ENCODE data around the gene USP17L13. TPM values are rescaled to one million over a fixed set of nuclear protein-coding genes. Genes with fewer than 3 reads are reported as not detected.
"Not testable (repeated sequence)": the region's sequence is repeated elsewhere in the genome, so short reads cannot be mapped to it uniquely, and the experiment has no call there.

USP17L13 gene
- total RNA-seq, 4 donors from 2014 or later, result not detected

DNA sequence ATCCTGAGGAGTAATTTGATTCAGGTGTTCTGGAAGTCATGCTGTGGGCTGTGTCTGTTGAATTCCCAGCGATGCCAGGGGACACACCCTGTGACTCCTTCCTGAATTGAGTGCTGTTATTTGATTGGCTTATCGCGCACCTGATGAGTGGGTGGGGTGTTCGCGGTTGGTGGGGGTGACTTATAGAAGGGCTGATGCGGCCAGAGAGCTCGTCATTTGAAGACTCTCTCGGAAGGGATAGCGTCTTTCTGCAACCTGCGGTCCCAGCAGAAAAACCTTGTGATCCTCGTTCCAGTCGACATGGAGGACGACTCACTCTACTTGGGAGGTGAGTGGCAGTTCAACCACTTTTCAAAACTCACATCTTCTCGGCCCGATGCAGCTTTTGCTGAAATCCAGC is 42.6 kb downstream of the USP17L13 start, which contains the start of gene USP17L22:
Gene USP17L22, plus strand, starts transcription at position 301 of the 400 bp plus-strand sequence. Its CDS starts 0 bp downstream, at position 301.
- H3K36me3 ChIP-seq; H3K27me3 ChIP-seq; H3K4me1 ChIP-seq; H3K27ac ChIP-seq; DNase-seq (ENCODE audit: low spot score in 2 of 2); H3K9me3 ChIP-seq; H3K4me3 ChIP-seq: not testable (repeated sequence)
- WGBS, 2 donors, result no CpG with 5 or more reads among the region's 15 CpGs

DNA sequence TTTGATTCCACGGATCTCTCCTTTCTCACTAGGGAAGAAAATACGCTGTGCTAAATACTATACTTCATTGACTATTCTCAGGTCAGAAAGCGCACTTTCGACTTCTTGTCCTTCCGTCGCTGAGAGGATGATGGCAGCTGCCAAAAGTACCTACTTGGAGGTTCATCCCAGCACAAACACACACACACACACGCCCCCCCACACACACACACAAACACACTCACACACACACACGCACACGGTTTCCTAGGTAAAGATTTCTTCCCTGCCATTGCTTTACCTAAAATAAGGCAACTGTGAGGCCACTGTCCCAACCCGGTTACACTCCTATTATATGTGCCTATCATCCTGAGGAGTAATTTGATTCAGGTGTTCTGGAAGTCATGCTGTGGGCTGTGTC is 47.0 kb downstream of the USP17L13 start:
- not testable (repeated sequence) for H3K9me3 ChIP-seq, H3K27ac ChIP-seq, H3K27me3 ChIP-seq, H3K4me1 ChIP-seq, H3K36me3 ChIP-seq, H3K4me3 ChIP-seq
- peak; percentile 53 to 57 for DNase-seq (ENCODE audit: low spot score in 2 of 2)
- 88 to 89% methylated on average over 8 of the region's 10 CpGs for WGBS, 2 donors

Other genes starting within 250 kb of the USP17L13 start
- gene FAM90A26, start 54.5 kb upstream of the USP17L13 start, total RNA-seq, result not detected
- not detected for gene USP17L10, start 14.2 kb upstream of the USP17L13 start, total RNA-seq
- gene USP17L11, start 9.5 kb upstream of the USP17L13 start, total RNA-seq, result not detected
- gene USP17L12, start 4.7 kb upstream of the USP17L13 start, total RNA-seq, result not detected
- gene USP17L15, start 9.5 kb downstream of the USP17L13 start, total RNA-seq, result not detected
- not detected for gene USP17L17, start 19.0 kb downstream of the USP17L13 start, total RNA-seq
- gene USP17L18, start 23.7 kb downstream of the USP17L13 start, total RNA-seq, result not detected
- not detected for gene USP17L19, start 28.5 kb downstream of the USP17L13 start, total RNA-seq
- gene USP17L20, start 33.2 kb downstream of the USP17L13 start, total RNA-seq, result not detected
- gene USP17L21, start 38.0 kb downstream of the USP17L13 start, total RNA-seq, result not detected
- not detected for gene USP17L22, start 42.7 kb downstream of the USP17L13 start, total RNA-seq
- not detected for gene USP17L24, start 100.3 kb downstream of the USP17L13 start, total RNA-seq
- gene USP17L25, start 105.0 kb downstream of the USP17L13 start, total RNA-seq, result not detected
- not detected for gene USP17L26, start 109.8 kb downstream of the USP17L13 start, total RNA-seq
- not detected for gene USP17L5, start 114.5 kb downstream of the USP17L13 start, total RNA-seq
- gene USP17L27, start 119.3 kb downstream of the USP17L13 start, total RNA-seq, result not detected
- gene USP17L28, start 124.0 kb downstream of the USP17L13 start, total RNA-seq, result not detected
- not detected for gene USP17L29, start 128.7 kb downstream of the USP17L13 start, total RNA-seq
- not detected for gene USP17L30, start 138.2 kb downstream of the USP17L13 start, total RNA-seq
- not detected for gene DEFB131A, start 219.5 kb downstream of the USP17L13 start, total RNA-seq

Data from tibial nerve (tissue), 4 donors.